Measurements from ENCODE around the gene CREB5.

The CREB5 gene

GRCh38 chr7:28802450-28802849, 390.1 kb downstream of the CREB5 start:
- no peak for TF ChIP-seq CTCF (conservative IDR thresholded peaks at IDR 0.05)

GRCh38 chr7:28804157-28804556, 391.8 kb downstream of the CREB5 start:
- H3K27ac ChIP-seq: no peak overlapping the region
- TF ChIP-seq CTCF (conservative IDR thresholded peaks at IDR 0.05): no peak

More at GRCh38 chr7:28802450-28802849, 390.1 kb downstream of the CREB5 start:
- H3K27ac ChIP-seq: no peak overlapping the region

- TF ChIP-seq CTCF (conservative IDR thresholded peaks at IDR 0.05): no peak
- H3K27ac ChIP-seq: no peak overlapping the region
Observed at GRCh38 chr7:28804990-28805389, 392.7 kb downstream of the CREB5 start.

- TF ChIP-seq CTCF (conservative IDR thresholded peaks at IDR 0.05): no peak
- no peak overlapping the region for H3K27ac ChIP-seq
Observed at GRCh38 chr7:28806841-28807240, 394.5 kb downstream of the CREB5 start.

GRCh38 chr7:28807396-28807994, 395.2 kb downstream of the CREB5 start:
- no peak overlapping the region for H3K27ac ChIP-seq
- no peak for TF ChIP-seq CTCF (conservative IDR thresholded peaks at IDR 0.05)

GRCh38 chr7:28808796-28809533, 396.6 kb downstream of the CREB5 start:
- H3K27ac ChIP-seq: no peak overlapping the region

GRCh38 chr7:28811008-28811407, 398.7 kb downstream of the CREB5 start:
- H3K27ac ChIP-seq: no peak overlapping the region

More at GRCh38 chr7:28808796-28809533, 396.6 kb downstream of the CREB5 start:
- TF ChIP-seq CTCF (conservative IDR thresholded peaks at IDR 0.05): no peak

More at GRCh38 chr7:28811008-28811407, 398.7 kb downstream of the CREB5 start:
- no peak for TF ChIP-seq CTCF (conservative IDR thresholded peaks at IDR 0.05)

All from VCaP (cell line).